GM12878 (cell line): Measurements from ENCODE around the gene ZBTB42. TPM values are rescaled to one million over a fixed set of nuclear protein-coding genes. Genes with fewer than 3 reads are reported as not detected.

ENCODE experiments used
- ATAC-seq: fragments of 200-7000 bp; cut with Tn5 transposase; 3 replicates; pipeline ENCODE4 v1.9.1; 2020; ENCODE audit warnings: mild to moderate bottlenecking, moderate library complexity
- BruUV-seq: library from RNA; stranded (reverse); fragments of 400-500 nt; replicated peaks from 2 replicates; lab custom pipeline; 2021; lab: Mats Ljungman, UMichigan
- CTCF ChIA-PET: fragments of 300-600 bp; sonication (Branson Sonifier 250); formaldehyde crosslinking; extraction: SDS; loops from one replicate; lab custom pipeline; 2021; ENCODE audit warnings: inconsistent platforms; lab: Yijun Ruan, JAX
- POLR2A ChIA-PET: fragments of 350-600 bp; formaldehyde crosslinking; extraction: SDS; loops from one replicate; lab custom pipeline; 2021; ENCODE audit warnings: inconsistent platforms; lab: Charles Lee
- RAD21 ChIA-PET: fragments of 300-600 bp; sonication (Branson Sonifier 250); formaldehyde crosslinking; loops from one replicate; lab custom pipeline; 2023; ENCODE audit warnings: antibody characterized with exemption; ENCODE audit not compliant: unreplicated experiment; lab: Charles Lee
- SMC1A ChIA-PET: fragments of 300-600 bp; sonication (Branson Sonifier 250); formaldehyde crosslinking; loops from one replicate; lab custom pipeline; 2023; ENCODE audit not compliant: unreplicated experiment, uncharacterized antibody; lab: Charles Lee
- DNase-seq: peaks from one replicate; pipeline ENCODE4 v3.0.0-alpha.2; 2011; ENCODE audit warnings: low read depth, low spot score
- FAIRE-seq: peaks from 3 replicates; lab custom pipeline; 2011; peaks lifted over from hg19 to GRCh38; lab: Jason Lieb, UNC
- H2AFZ ChIP-seq: 2 replicates; pipeline ENCODE4 v1.6.0; 2011; ENCODE audit warnings: low read depth, low read length, control low read depth; ENCODE audit not compliant: control insufficient read depth
- H3K27ac ChIP-seq: 2 replicates; pipeline ENCODE4 v1.5.1; 2011; ENCODE audit warnings: control low read depth; ENCODE audit not compliant: control insufficient read depth, insufficient read depth
- H3K27me3 ChIP-seq, 2 experiments: replicated peaks in 1 of 2; 2 replicates each; pipeline versions ENCODE4 v1.6.0 to v1.6.1; 2011; ENCODE audit warnings: low read length in 1 of 2; ENCODE audit not compliant: control insufficient read depth in 2 of 2, insufficient read depth in 2 of 2
- H3K36me3 ChIP-seq, 2 experiments: 2 replicates each; pipeline ENCODE4 v1.5.1; 2011; ENCODE audit warnings: low read length in 1 of 2; ENCODE audit not compliant: control insufficient read depth in 2 of 2, insufficient read depth in 2 of 2
- H3K4me1 ChIP-seq: 2 replicates; pipeline ENCODE4 v1.6.1; 2011; ENCODE audit warnings: mild to moderate bottlenecking, low read length, moderate library complexity, mixed read lengths; ENCODE audit not compliant: control insufficient read depth, insufficient read depth
- H3K4me2 ChIP-seq: 2 replicates; pipeline ENCODE4 v1.6.0; 2011; ENCODE audit warnings: control low read depth; ENCODE audit not compliant: control insufficient read depth, insufficient read depth
- H3K4me3 ChIP-seq: fragments of 200-600 bp; sonication (generic); 2 replicates; pipeline ENCODE4 v1.5.1; 2016
- H3K79me2 ChIP-seq: 2 replicates; pipeline ENCODE4 v1.6.0; 2011; ENCODE audit warnings: low read length; ENCODE audit not compliant: control insufficient read depth, insufficient read depth
- H3K9ac ChIP-seq: 2 replicates; pipeline ENCODE4 v1.8.0; 2011; ENCODE audit warnings: low read length, control low read depth, mixed read lengths; ENCODE audit not compliant: control insufficient read depth, insufficient read depth
- H3K9me3 ChIP-seq: replicated peaks from 3 replicates; pipeline ENCODE4 v1.5.1; 2011; ENCODE audit warnings: mild to moderate bottlenecking, low read length; ENCODE audit not compliant: control insufficient read depth, insufficient read depth
- H4K20me1 ChIP-seq: 2 replicates; pipeline ENCODE4 v1.6.0; 2011; ENCODE audit not compliant: control insufficient read depth, insufficient read depth
- ATF3 ChIP-seq: IDR thresholded peaks from 2 replicates; pipeline ENCODE4 v1.6.1; 2011; ENCODE audit warnings: low read depth, mild to moderate bottlenecking, low read length, moderate library complexity, borderline replicate concordance; ENCODE audit errors: extremely low read depth
- CEBPB ChIP-seq, 2 experiments: fragments of 150-350 bp in 1 of 2; IDR thresholded peaks; 2 replicates each; pipeline ENCODE4 v1.6.1; 2012 to 2014; ENCODE audit warnings: low read depth in 2 of 2, low read length in 2 of 2, borderline replicate concordance in 1 of 2, inconsistent platforms in 1 of 2
- DPF2 ChIP-seq: fragments of 450-650 bp; IDR thresholded peaks from 2 replicates; pipeline ENCODE4 v1.6.1; 2017; ENCODE audit warnings: mild to moderate bottlenecking
- FOS ChIP-seq: IDR thresholded peaks from 3 replicates; pipeline ENCODE4 v1.6.1; 2011; ENCODE audit warnings: borderline replicate concordance; ENCODE audit not compliant: insufficient read length; ENCODE audit errors: extremely low read depth
- MLLT1 ChIP-seq: fragments of 450-650 bp; IDR thresholded peaks from 2 replicates; pipeline ENCODE4 v1.6.1; 2016; ENCODE audit warnings: mild to moderate bottlenecking
- MXI1 ChIP-seq: fragments of 150-350 bp; IDR thresholded peaks from 2 replicates; pipeline ENCODE4 v1.6.1; 2011; ENCODE audit warnings: low read depth, mild to moderate bottlenecking, inconsistent platforms, low read length, improper control_type of control experiment
- NBN ChIP-seq: fragments of 450-650 bp; IDR thresholded peaks from 2 replicates; pipeline ENCODE4 v1.6.1; 2016
- PBX3 ChIP-seq: IDR thresholded peaks from 2 replicates; pipeline ENCODE4 v1.6.1; 2011; ENCODE audit warnings: mild to moderate bottlenecking, low read depth, low read length, moderate library complexity; ENCODE audit not compliant: insufficient replicate concordance
- SUZ12 ChIP-seq: fragments of 200-600 bp; sonication (generic); IDR thresholded peaks from one replicate; pipeline ENCODE4 v1.6.1; 2018; ENCODE audit warnings: antibody characterized with exemption, mild to moderate bottlenecking; ENCODE audit not compliant: unreplicated experiment
- WRNIP1 ChIP-seq: IDR thresholded peaks from 2 replicates; pipeline ENCODE4 v1.6.1; 2011; ENCODE audit warnings: low read depth, low read length, improper control_type of control experiment, borderline replicate concordance
- WGBS: methylation state at CpG from one replicate; pipeline ENCODE4 v1.1.6; 2016; ENCODE audit warnings: low lambda C conversion rate; ENCODE audit not compliant: insufficient replicate concordance, insufficient coverage; ENCODE audit errors: missing lambda C conversion rate; 5-methylcytosine and 5-hydroxymethylcytosine counted together
- in situ Hi-C: fragments of 300-500 bp; cut with MboI; formaldehyde crosslinking; loops from 9 replicates; pipeline ENCODE4 v1.14.3; 2018; ENCODE audit warnings: mixed read lengths
- intact Hi-C: fragments of 100-400 bp; cut with micrococcal nuclease; formaldehyde crosslinking; loops from one replicate; pipeline ENCODE4 v1.14.2; 2022; ENCODE audit not compliant: unreplicated experiment
- polyA plus RNA-seq, 11 experiments: library from polyadenylated mRNA; depleted of rRNA in 4 of 11; unstranded in 6 of 11; stranded (reverse) in 5 of 11; fragments of >200 nt; fragmentation: Nextera tagmentation in 4 of 11; fragmentation: Illumina TruSeq in 1 of 11; extraction: Ambion mirVana in 4 of 11; extraction: Trizol in 1 of 11; gene quantifications; 1 replicate in 1 of 11; 2 replicates in 10 of 11; pipeline versions ENCODE4 v1.2.1 to v1.2.3, GENCODE V29; 2011 to 2016; ENCODE audit warnings: inconsistent platforms in 2 of 11, missing spikeins in 2 of 11, low read depth in 1 of 11
- total RNA-seq, 4 experiments: library from RNA; depleted of rRNA in 3 of 4; stranded (reverse); fragments of >200 nt in 3 of 4; fragmentation: Illumina TruSeq in 1 of 4; extraction: Trizol in 1 of 4; gene quantifications; 2 replicates each; pipeline versions ENCODE4 v1.2.1 to v1.2.3, GENCODE V29; 2013 to 2021

The ZBTB42 gene
- total and polyA plus RNA-seq, 10 of the 15 experiments (the other 5 are each of a cell fraction or from before 2014, with no cell fraction given) = 0.05 to 1.2 (median 0.37) TPM; not detected in 2

- ChIA-PET CTCF (no interaction called here), RAD21 (no interaction called here), SMC1A (no interaction called here), POLR2A (no interaction called here)
- no peak overlapping the region for H3K27ac ChIP-seq
- no peak for TF ChIP-seq FOS
- TF ChIP-seq PBX3 = no peak
- TF ChIP-seq DPF2 = no peak
- H3K9me3 ChIP-seq = no peaks in the 10 kb centered on the region
- no peaks in the 10 kb centered on the region for H3K4me1 ChIP-seq
- H3K36me3 ChIP-seq = peaks cover 0 to 6% of the 10 kb centered on the region in 2 experiments; a peak in 2 of 4 replicates
- ATAC-seq (no peak), FAIRE-seq (no peak), DNase-seq (no peak)
- no TSS peak for BruUV-seq
- no peak overlapping the region for H3K9ac ChIP-seq
- intact Hi-C loops = no loop called here
- H4K20me1 ChIP-seq = peaks cover 3% of the 10 kb centered on the region; the same call in 1 of the 2 replicates
- H3K79me2 ChIP-seq = peaks cover 2% of the 10 kb centered on the region; the same call in 1 of the 2 replicates
- H2AFZ ChIP-seq = no peak overlapping the region
- WGBS = 93% methylated on average over 30 of the region's 30 CpGs
- in situ Hi-C loops = no loop called here
- no peaks in the 10 kb centered on the region for H3K27me3 ChIP-seq
- no peak overlapping the region for H3K4me2 ChIP-seq
- no peak overlapping the region for H3K4me3 ChIP-seq
Measured at GRCh38 chr14:104786726-104787675, 13.9 kb upstream of the ZBTB42 start.

GRCh38 chr14:104787736-104788135 is 13.2 kb upstream of the ZBTB42 start:
- WGBS = 86% methylated on average over 7 of the region's 7 CpGs
- peaks cover 4% of the 10 kb centered on the region for H3K79me2 ChIP-seq
- H3K9ac ChIP-seq = no peak overlapping the region
- H3K4me2 ChIP-seq = no peak overlapping the region
- H3K27me3 ChIP-seq = no peaks in the 10 kb centered on the region
- no TSS peak for BruUV-seq
- intact Hi-C loops = no loop called here
- ATAC-seq = no peak
- H3K9me3 ChIP-seq = no peaks in the 10 kb centered on the region
- no peak overlapping the region for H2AFZ ChIP-seq
- ChIA-PET SMC1A (no interaction called here), POLR2A (no interaction called here), RAD21 (no interaction called here), CTCF (no interaction called here)
- FAIRE-seq = no peak
- H4K20me1 ChIP-seq = peaks cover 3% of the 10 kb centered on the region; the same call in 1 of the 2 replicates
- no peak for DNase-seq
- in situ Hi-C loops = no loop called here
- no peak overlapping the region for H3K4me3 ChIP-seq
- no peak overlapping the region for H3K27ac ChIP-seq
- H3K36me3 ChIP-seq = peaks cover 0 to 8% of the 10 kb centered on the region in 2 experiments; a peak in 2 of 4 replicates
- H3K4me1 ChIP-seq = no peaks in the 10 kb centered on the region
- TF ChIP-seq NBN = no peak
- TF ChIP-seq MXI1 = no peak
- no peak for TF ChIP-seq MLLT1
- no peak for TF ChIP-seq CEBPB (IDR thresholded peaks at IDR 0.05; ENCODE audit: borderline replicate concordance in 1 of 2, low read depth in 2 of 2, low read length in 2 of 2)
- TF ChIP-seq ATF3 = no peak
- TF ChIP-seq SUZ12 = no peak
- no peak for TF ChIP-seq WRNIP1
